Spleen (tissue), 11 donors: ENCODE measurements around the gene TBC1D8. TPM values are rescaled to one million over a fixed set of nuclear protein-coding genes. Genes with fewer than 3 reads are reported as not detected.

ENCODE experiments used
- DNase-seq: peaks from one replicate; pipeline ENCODE4 v3.0.0-alpha.2; 2020
- H3K27ac ChIP-seq, 8 donors: fragments of 200-600 bp; sonication (generic) in 7 of 8; 1 replicate in 4 of 8; 2 replicates in 4 of 8; pipeline versions ENCODE4 v1.5.0 to v1.8.0; 2016 to 2021; ENCODE audit warnings: inconsistent platforms in 4 of 8, mild to moderate bottlenecking in 4 of 8, moderate library complexity in 1 of 8
- H3K27me3 ChIP-seq, 7 donors: fragments of 200-600 bp; sonication (generic) in 6 of 7; replicated peaks in 1 of 7; 1 replicate in 4 of 7; 2 replicates in 3 of 7; pipeline versions ENCODE4 v1.5.0 to v1.8.0; 2016 to 2021; ENCODE audit warnings: inconsistent platforms in 3 of 7, mild to moderate bottlenecking in 1 of 7
- H3K36me3 ChIP-seq, 6 donors: fragments of 200-600 bp; sonication (generic) in 5 of 6; 1 replicate in 4 of 6; 2 replicates in 2 of 6; pipeline versions ENCODE4 v1.5.0 to v1.8.0; 2016 to 2021; ENCODE audit warnings: inconsistent platforms in 2 of 6
- H3K4me1 ChIP-seq, 6 donors: fragments of 200-600 bp; sonication (generic) in 5 of 6; 1 replicate in 3 of 6; 2 replicates in 3 of 6; pipeline versions ENCODE4 v1.5.0 to v1.8.0; 2016 to 2021; ENCODE audit warnings: inconsistent platforms in 3 of 6
- H3K4me3 ChIP-seq, 8 donors: fragments of 200-600 bp; sonication (generic) in 7 of 8; 1 replicate in 4 of 8; 2 replicates in 4 of 8; pipeline versions ENCODE4 v1.5.0 to v1.8.0; 2016 to 2021; ENCODE audit warnings: inconsistent platforms in 4 of 8, mild to moderate bottlenecking in 4 of 8, moderate library complexity in 2 of 8
- H3K9me3 ChIP-seq, 8 donors: fragments of 200-600 bp; sonication (generic) in 7 of 8; 1 replicate in 4 of 8; 2 replicates in 4 of 8; pipeline versions ENCODE4 v1.5.0 to v1.8.0; 2016 to 2021; ENCODE audit warnings: inconsistent platforms in 4 of 8
- POLR2A ChIP-seq, 3 donors: fragments of 450-650 bp; IDR thresholded peaks; one replicate each; pipeline ENCODE4 v1.5.1; 2017; ENCODE audit warnings: antibody characterized with exemption in 3 of 3, mild to moderate bottlenecking in 1 of 3
- POLR2AphosphoS5 ChIP-seq, 3 donors: sonication (generic); formaldehyde crosslinking; IDR thresholded peaks; one replicate each; pipeline ENCODE4 v1.5.1; 2017; ENCODE audit warnings: antibody characterized with exemption in 3 of 3
- WGBS, 5 donors: extraction: QIAGEN DNeasy Blood & Tissue Kit in 3 of 5; methylation state at CpG; one replicate each; pipeline versions ENCODE4 v1.1.5 to v1.1.7; 2013 to 2018; 5-methylcytosine and 5-hydroxymethylcytosine counted together
- intact Hi-C: fragments of 100-400 bp; cut with DNase I; formaldehyde crosslinking; loops from one replicate; pipeline ENCODE4 v1.15.0; 2023; ENCODE audit warnings: low total_unique reads
- polyA plus RNA-seq, 3 donors: library from polyadenylated mRNA; stranded (reverse); fragments of 200-250 nt; gene quantifications; one replicate each; pipeline ENCODE4 v1.2.1, GENCODE V29; 2013
- total RNA-seq, 7 donors: library from RNA; depleted of rRNA in 3 of 7; stranded (reverse); fragments of >200 nt in 3 of 7; fragmentation: NEBNext Ultra II Directional in 4 of 7; extraction: Animal tissue kit (Norgen Biotek cat#: 25700) in 4 of 7; gene quantifications; one replicate each; pipeline versions ENCODE4 v1.1.0 to v1.2.1, GENCODE V29; 2016 to 2021
- TF ChIP-seq, protein P1 (sequence below), 11 experiments: fragments of 200-600 bp in 7 of 11; fragments of 450-650 bp in 4 of 11; sonication (generic) in 4 of 11; IDR thresholded peaks in 8 of 11; conservative IDR thresholded peaks in 3 of 11; 1 replicate in 7 of 11; 2 replicates in 4 of 11; pipeline versions ENCODE4 v1.4.0 to v1.8.0; 2016 to 2021; ENCODE audit warnings: antibody characterized with exemption in 11 of 11, inconsistent platforms in 4 of 11, mild to moderate bottlenecking in 1 of 11
- donor health status: healthy with polysubstance abuse.
- donor health status: DM: no; HTN: no; CAD: no; lungs with moderate emphysema.
- donor health status: DM: no; HTN: no; CAD: no.
- donor health status: Bipolar disorder and iron deficiency.
- donor health status: healthy.
- donor health status: DM: no; HTN: no; CAD: no.
- donor health status: DM: yes; HTN: yes; CAD: no.

The TBC1D8 gene
- total and polyA plus RNA-seq, 10 donors, result 7.2 to 104 (median 40.5) TPM

DNA sequence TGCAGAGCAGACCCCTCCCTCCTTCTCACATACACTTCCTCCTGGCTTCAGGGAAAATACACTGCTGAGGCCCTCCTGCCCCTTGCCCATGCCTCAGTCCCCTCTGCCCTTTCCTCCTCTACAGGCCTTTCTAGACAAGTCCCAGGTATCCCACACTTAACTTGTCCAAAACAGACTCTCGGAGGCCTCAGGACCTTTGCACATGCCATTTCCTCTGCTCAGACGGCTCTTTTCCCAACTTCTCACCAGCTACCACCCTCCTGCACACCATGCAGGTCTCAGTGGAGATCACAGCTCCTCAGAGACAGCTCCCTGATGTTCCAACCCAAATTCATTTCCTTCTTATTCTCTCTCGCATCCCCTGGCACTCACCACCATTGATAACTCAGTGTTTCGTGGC is 11.7 kb downstream of the TBC1D8 start:
- WGBS, 5 donors, result 89 to 96% (median 93%) methylated on average over 4 of the region's 4 CpGs
- intact Hi-C loops, result loop anchor here (10.0 kb wide), 1 partner anchor 95 kb away; no protein-coding TSS in a partner anchor
- H3K27me3 ChIP-seq, result no peaks in the 10 kb centered on the region
- H3K27ac ChIP-seq, result no peak overlapping the region
- peaks cover 0 to 7% (median 3%) of the 10 kb centered on the region in 6 donors for H3K4me1 ChIP-seq
- no peaks in the 10 kb centered on the region for H3K36me3 ChIP-seq
- TF ChIP-seq, protein P1, sequence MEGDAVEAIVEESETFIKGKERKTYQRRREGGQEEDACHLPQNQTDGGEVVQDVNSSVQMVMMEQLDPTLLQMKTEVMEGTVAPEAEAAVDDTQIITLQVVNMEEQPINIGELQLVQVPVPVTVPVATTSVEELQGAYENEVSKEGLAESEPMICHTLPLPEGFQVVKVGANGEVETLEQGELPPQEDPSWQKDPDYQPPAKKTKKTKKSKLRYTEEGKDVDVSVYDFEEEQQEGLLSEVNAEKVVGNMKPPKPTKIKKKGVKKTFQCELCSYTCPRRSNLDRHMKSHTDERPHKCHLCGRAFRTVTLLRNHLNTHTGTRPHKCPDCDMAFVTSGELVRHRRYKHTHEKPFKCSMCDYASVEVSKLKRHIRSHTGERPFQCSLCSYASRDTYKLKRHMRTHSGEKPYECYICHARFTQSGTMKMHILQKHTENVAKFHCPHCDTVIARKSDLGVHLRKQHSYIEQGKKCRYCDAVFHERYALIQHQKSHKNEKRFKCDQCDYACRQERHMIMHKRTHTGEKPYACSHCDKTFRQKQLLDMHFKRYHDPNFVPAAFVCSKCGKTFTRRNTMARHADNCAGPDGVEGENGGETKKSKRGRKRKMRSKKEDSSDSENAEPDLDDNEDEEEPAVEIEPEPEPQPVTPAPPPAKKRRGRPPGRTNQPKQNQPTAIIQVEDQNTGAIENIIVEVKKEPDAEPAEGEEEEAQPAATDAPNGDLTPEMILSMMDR (IDR thresholded peaks at IDR 0.05 in 8 of 11, conservative IDR thresholded peaks at IDR 0.05 in 3 of 11), result no peak
- TF ChIP-seq POLR2AphosphoS5 (IDR thresholded peaks at IDR 0.05) (no peak), POLR2A (IDR thresholded peaks at IDR 0.05) (no peak)
- no peak for DNase-seq
- H3K9me3 ChIP-seq, result no peaks in the 10 kb centered on the region
- no peak overlapping the region for H3K4me3 ChIP-seq

DNA sequence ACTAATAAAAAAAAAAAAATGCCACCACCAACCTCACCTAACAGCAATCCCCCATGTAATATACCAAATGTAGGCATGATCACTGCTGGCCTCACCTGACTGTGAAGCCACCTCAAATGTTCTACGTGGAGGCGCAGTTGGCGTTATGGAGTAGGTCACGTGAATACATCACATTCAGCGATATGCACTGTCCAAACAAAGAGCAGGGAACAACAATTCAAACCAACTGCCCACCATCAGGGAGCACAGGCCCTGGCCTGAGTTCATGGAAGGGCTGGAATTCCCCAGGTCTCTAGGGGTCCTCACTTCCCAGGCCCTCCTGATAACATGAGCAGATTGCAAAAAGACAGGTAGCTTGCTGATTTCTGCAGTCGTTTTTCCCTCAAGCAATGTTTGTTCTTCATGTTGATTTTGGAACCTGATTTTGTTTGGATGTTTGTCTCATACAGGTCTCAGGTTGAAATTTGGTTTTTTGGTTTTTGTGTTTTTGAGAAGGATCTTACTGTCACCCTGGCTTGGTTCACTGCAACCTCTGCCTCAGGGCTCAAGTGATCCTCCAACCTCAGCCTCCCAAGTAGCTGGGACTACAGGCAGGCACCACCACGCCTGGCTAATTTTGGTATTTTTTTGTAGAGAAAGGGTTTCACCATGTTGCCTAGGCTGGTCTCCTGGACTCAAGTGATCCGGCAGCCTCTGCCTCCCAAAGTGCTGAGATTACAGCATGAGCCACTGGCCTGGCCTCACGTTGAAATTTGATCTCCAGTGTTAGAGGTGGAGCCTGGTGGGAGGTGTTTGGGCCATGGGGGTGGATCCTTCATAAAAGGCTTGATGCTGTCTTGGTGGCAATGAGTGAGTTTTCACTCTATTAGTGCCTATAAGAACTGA is 15.5 kb downstream of the TBC1D8 start:
- intact Hi-C loops, result loop anchor here (10.0 kb wide), 1 partner anchor 91 kb away; no protein-coding TSS in a partner anchor
- Histone ChIP-seq H3K27me3 (no peaks in the 10 kb centered on the region), H3K27ac (no peak overlapping the region), H3K9me3 (no peaks in the 10 kb centered on the region), H3K4me3 (no peak overlapping the region), H3K4me1 (peaks cover 0 to 17% (median 4%) of the 10 kb centered on the region in 6 donors), H3K36me3 (no peaks in the 10 kb centered on the region)
- no peak for TF ChIP-seq POLR2AphosphoS5 (IDR thresholded peaks at IDR 0.05)
- TF ChIP-seq, protein P1 (IDR thresholded peaks at IDR 0.05 in 8 of 11, conservative IDR thresholded peaks at IDR 0.05 in 3 of 11), result no peak
- no peak for TF ChIP-seq POLR2A (IDR thresholded peaks at IDR 0.05)
- DNase-seq, result no peak
- 89 to 91% (median 90%) methylated on average over 9 of the region's 9 CpGs for WGBS, 5 donors

DNA sequence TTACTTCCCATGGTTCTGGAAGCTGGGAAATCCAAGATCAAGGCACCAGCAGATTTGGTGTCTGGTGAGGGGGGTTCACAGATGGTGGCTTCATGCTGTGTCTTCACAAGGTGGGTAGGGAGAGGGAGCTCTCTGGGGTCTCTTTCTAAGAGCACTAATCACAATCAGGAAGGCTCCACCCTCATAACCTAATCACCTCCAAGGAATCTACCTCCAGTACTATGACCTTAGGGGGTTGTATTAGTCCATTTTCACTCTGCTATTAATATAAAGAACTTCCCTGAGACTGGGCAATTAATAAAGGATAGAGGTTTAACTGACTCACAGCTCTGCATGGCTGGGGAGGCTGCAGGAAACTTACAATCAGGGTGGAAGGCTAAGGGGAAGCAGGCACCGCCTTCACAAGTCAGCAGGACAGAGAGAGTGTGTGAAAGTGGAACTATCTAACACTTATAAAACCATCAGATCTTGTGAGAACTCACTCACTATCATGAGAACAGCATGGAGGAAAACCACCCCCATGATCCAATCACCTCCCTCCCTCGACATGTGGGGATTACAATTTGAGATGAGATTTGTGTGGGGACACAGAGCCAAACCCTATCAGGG is 17.6 kb downstream of the TBC1D8 start:
- Histone ChIP-seq H3K9me3 (no peaks in the 10 kb centered on the region), H3K4me3 (no peak overlapping the region), H3K4me1 (peaks cover 0 to 16% (median 2%) of the 10 kb centered on the region in 6 donors), H3K36me3 (no peaks in the 10 kb centered on the region), H3K27ac (peak overlapping the region in 1 of 8 donors; percentile 41), H3K27me3 (no peaks in the 10 kb centered on the region)
- TF ChIP-seq POLR2AphosphoS5 (IDR thresholded peaks at IDR 0.05), result peak in 1 of 3 donors; percentile 27
- TF ChIP-seq, protein P1 (IDR thresholded peaks at IDR 0.05 in 8 of 11, conservative IDR thresholded peaks at IDR 0.05 in 3 of 11), result no peak
- 46 to 61% (median 57%) methylated on average over 2 of the region's 2 CpGs for WGBS, 5 donors
- intact Hi-C loops, result loop anchor here (10.0 kb wide), 1 partner anchor 89 kb away; no protein-coding TSS in a partner anchor
- no peak for DNase-seq

DNA sequence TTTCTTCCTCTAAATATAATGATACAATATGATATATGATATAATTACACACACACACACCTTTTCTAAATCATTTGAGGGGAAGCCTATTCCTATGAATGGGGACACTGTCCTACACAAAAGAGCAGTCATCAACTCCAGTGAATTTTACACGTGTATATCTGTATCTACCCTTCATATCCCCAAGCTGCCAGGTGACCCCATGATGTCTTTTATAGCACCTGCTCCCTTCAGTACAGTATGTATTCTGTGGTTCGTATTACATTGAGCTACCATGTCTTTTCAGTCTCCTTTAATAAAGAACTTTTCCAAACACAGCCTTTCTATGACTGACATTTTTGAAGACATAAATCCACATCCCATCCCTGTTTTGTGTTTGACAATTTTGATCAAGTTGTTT is 19.0 kb downstream of the TBC1D8 start:
- H3K36me3 ChIP-seq, result no peaks in the 10 kb centered on the region
- intact Hi-C loops, result loop anchor here (10.0 kb wide), 1 partner anchor 87 kb away; no protein-coding TSS in a partner anchor
- WGBS, 5 donors, result 82 to 93% (median 92%) methylated on average over 2 of the region's 2 CpGs
- no peak overlapping the region for H3K4me3 ChIP-seq
- TF ChIP-seq POLR2A (IDR thresholded peaks at IDR 0.05) (no peak), POLR2AphosphoS5 (IDR thresholded peaks at IDR 0.05) (no peak)
- TF ChIP-seq, protein P1 (IDR thresholded peaks at IDR 0.05 in 8 of 11, conservative IDR thresholded peaks at IDR 0.05 in 3 of 11), result no peak
- no peak for DNase-seq
- no peak overlapping the region for H3K27ac ChIP-seq
- no peaks in the 10 kb centered on the region for H3K27me3 ChIP-seq
- H3K9me3 ChIP-seq, result no peaks in the 10 kb centered on the region
- peaks cover 0 to 25% (median 2%) of the 10 kb centered on the region in 6 donors for H3K4me1 ChIP-seq
